Subcutaneous adipose tissue (tissue), 4 donors: Measurements from ENCODE around the gene PLA2G2F. TPM values are rescaled to one million over a fixed set of nuclear protein-coding genes. Genes with fewer than 3 reads are reported as not detected.

Source experiments
- CTCF ChIP-seq: fragments of 450-650 bp; IDR thresholded peaks from one replicate; pipeline ENCODE4 v1.5.1; 2016; ENCODE audit warnings: low read depth, mild to moderate bottlenecking, control low read depth, antibody characterized with exemption, moderate library complexity
- total RNA-seq, 4 donors: library from RNA; depleted of rRNA; stranded (reverse); fragments of >200 nt; gene quantifications; one replicate each; pipeline ENCODE4 v1.1.0, GENCODE V29; 2016

The PLA2G2F gene
- total RNA-seq, 4 donors from 2014 or later, result not detected

- no peak for TF ChIP-seq CTCF
Observed at GRCh38 chr1:20143734-20144565, 4.8 kb downstream of the PLA2G2F start.

GRCh38 chr1:20147846-20148570, 8.9 kb downstream of the PLA2G2F start:
- no peak for TF ChIP-seq CTCF

- TF ChIP-seq CTCF, result no peak
Observed at GRCh38 chr1:20148571-20149500, 9.7 kb downstream of the PLA2G2F start.

GRCh38 chr1:20149601-20150325, 10.6 kb downstream of the PLA2G2F start:
- TF ChIP-seq CTCF, result no peak

GRCh38 chr1:20150326-20150705, 11.2 kb downstream of the PLA2G2F start:
- no peak for TF ChIP-seq CTCF

GRCh38 chr1:20150969-20151368, 11.8 kb downstream of the PLA2G2F start:
- TF ChIP-seq CTCF, result no peak
